Measurements from ENCODE around the gene PRR16.

GRCh38 chr5:120512068-120512467 is 48.0 kb downstream of the PRR16 start:
- TF ChIP-seq CTCF (IDR thresholded peaks at IDR 0.05; ENCODE audit: insufficient read depth, low read length, poor library complexity, severe bottlenecking) (no peak), EZH2phosphoT487 (conservative IDR thresholded peaks at IDR 0.05; ENCODE audit: low read length) (no peak)
